Bronchial epithelial cell (primary cell): ENCODE results near the gene STUB1. TPM values are rescaled to one million over a fixed set of nuclear protein-coding genes. Genes with fewer than 3 reads are reported as not detected.

Source experiments
- DNase-seq: peaks from one replicate; pipeline ENCODE4 v3.0.0-alpha.2; 2010; ENCODE audit warnings: low read depth
- FAIRE-seq: peaks from 2 replicates; lab custom pipeline; 2011; peaks lifted over from hg19 to GRCh38; lab: Jason Lieb, UNC
- H3K27me3 ChIP-seq: 2 replicates; pipeline ENCODE4 v1.5.1; 2011; ENCODE audit warnings: low read length; ENCODE audit not compliant: control insufficient read depth, insufficient read depth
- H3K36me3 ChIP-seq: 2 replicates; pipeline ENCODE4 v1.5.1; 2011; ENCODE audit warnings: low read length; ENCODE audit not compliant: control insufficient read depth, insufficient read depth
- H3K4me3 ChIP-seq: 2 replicates; pipeline ENCODE4 v1.5.1; 2011; ENCODE audit warnings: mild to moderate bottlenecking, low read depth, low read length, control low read depth
- CTCF ChIP-seq: IDR thresholded peaks from 2 replicates; pipeline ENCODE4 v1.5.1; 2011; ENCODE audit warnings: mild to moderate bottlenecking, moderate library complexity, low read length, control low read depth, inconsistent platforms; ENCODE audit not compliant: insufficient read depth, severe bottlenecking
- total RNA-seq: library from RNA; depleted of rRNA; stranded (reverse); fragments of >200 nt; gene quantifications from 2 replicates; pipeline ENCODE4 v1.2.1, GENCODE V29; 2014

The STUB1 gene
- total RNA-seq, 1 donor from 2014 or later = 204 TPM

DNA sequence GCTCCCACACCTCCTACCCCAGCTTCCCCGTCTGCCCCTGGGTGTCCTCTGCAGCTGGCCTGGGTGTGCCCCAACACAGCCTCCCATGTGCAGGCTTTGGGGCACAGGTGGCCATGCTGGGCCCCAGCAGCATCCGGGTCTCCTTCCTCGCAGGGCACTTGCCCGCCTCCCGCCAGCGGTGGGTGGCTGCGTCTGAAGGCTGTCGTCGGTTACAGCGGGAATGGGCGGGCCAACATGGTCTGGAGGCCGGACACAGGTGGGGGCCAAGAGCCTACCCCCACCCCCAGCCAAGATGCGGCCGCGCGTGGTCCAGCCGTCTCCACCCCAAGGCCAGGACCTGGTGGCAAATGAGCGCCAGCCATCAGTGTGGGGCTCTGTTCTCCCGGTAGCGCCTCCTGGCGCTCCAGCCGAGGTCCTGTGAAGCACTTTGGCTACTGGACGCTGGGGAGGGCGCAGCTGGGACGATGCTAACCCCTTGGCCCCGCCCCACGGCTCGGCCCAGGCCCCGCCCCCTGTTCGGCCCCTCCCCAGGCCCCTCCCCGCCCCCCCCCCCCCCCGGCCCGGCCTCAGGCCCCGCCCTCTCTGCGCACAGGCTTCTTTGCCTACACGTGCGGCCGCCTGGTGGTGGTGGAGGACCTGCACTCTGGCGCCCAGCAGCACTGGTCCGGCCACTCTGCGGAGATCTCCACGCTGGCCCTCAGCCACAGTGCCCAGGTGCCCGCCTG lies 19.6 kb upstream of the STUB1 start:
- peak; percentile 69 for TF ChIP-seq CTCF
- peak; percentile 65 for DNase-seq
- FAIRE-seq = no peak
- H3K27me3 ChIP-seq = no peaks in the 10 kb centered on the region
- peaks cover 8% of the 10 kb centered on the region for H3K36me3 ChIP-seq
- no peak overlapping the region for H3K4me3 ChIP-seq

- TF ChIP-seq CTCF = no peak
- peaks cover 8% of the 10 kb centered on the region for H3K36me3 ChIP-seq
- no peak for DNase-seq
- no peak for FAIRE-seq
- no peaks in the 10 kb centered on the region for H3K27me3 ChIP-seq
- H3K4me3 ChIP-seq = no peak overlapping the region
Observed at GRCh38 chr16:661184-661821, 18.9 kb upstream of the STUB1 start.

DNA sequence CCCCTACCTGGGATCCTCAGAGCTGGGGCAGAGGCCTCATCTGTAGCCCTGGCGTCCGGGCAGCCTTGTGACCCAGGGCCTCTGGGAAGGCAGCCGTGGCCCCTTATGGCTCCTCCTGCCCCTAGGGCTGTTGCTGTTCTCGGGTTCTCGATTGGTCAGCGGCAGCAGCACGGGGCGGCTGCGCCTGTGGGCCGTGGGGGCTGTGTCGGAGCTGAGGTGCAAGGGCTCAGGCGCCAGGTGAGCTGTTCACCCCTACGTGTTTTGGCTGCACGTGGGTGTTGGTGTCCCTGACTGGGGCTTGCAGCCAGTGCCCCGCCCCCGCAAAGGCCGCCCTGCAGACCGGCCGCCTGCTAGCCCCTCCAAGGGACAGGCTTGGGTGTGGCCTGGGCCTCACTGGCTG lies 18.1 kb upstream of the STUB1 start:
- no peak for TF ChIP-seq CTCF
- no peak overlapping the region for H3K4me3 ChIP-seq
- H3K36me3 ChIP-seq = peaks cover 7% of the 10 kb centered on the region
- no peak for FAIRE-seq
- no peaks in the 10 kb centered on the region for H3K27me3 ChIP-seq
- no peak for DNase-seq

- no peaks in the 10 kb centered on the region for H3K27me3 ChIP-seq
- no peak for TF ChIP-seq CTCF
- no peak overlapping the region for H3K4me3 ChIP-seq
- peaks cover 7% of the 10 kb centered on the region for H3K36me3 ChIP-seq
- FAIRE-seq = no peak
- no peak for DNase-seq
Observed at GRCh38 chr16:662597-662996, 17.6 kb upstream of the STUB1 start.

GRCh38 chr16:666572-666971 lies 13.6 kb upstream of the STUB1 start:
- peaks cover 17% of the 10 kb centered on the region for H3K36me3 ChIP-seq

More at GRCh38 chr16:666572-666971, 13.6 kb upstream of the STUB1 start:
- FAIRE-seq (no peak), DNase-seq (no peak)
- TF ChIP-seq CTCF = no peak
- no peak overlapping the region for H3K4me3 ChIP-seq
- H3K27me3 ChIP-seq = no peaks in the 10 kb centered on the region
